Measurements from ENCODE around the gene SPAG6. TPM values are rescaled to one million over a fixed set of nuclear protein-coding genes. Genes with fewer than 3 reads are reported as not detected.
"Not testable (repeated sequence)": the region's sequence is repeated elsewhere in the genome, so short reads cannot be mapped to it uniquely, and the experiment has no call there.

The SPAG6 gene
- total and polyA plus RNA-seq, 2 of the 4 experiments (the other 2 are of a cell fraction), result not detected

GRCh38 chr10:22309180-22310000 lies 35.9 kb upstream of the SPAG6 start (continued):
- TF ChIP-seq ELK1 (IDR thresholded peaks at IDR 0.05; ENCODE audit: borderline replicate concordance, low read depth, low read length), result no peak

- H3K23ac ChIP-seq (ENCODE audit: low read depth, low read length); H3K14ac ChIP-seq (replicated peaks; ENCODE audit: low read depth, low read length); H3K18ac ChIP-seq (ENCODE audit: low read depth, low read length); H2AK5ac ChIP-seq (ENCODE audit: low read depth, low read length); H2BK5ac ChIP-seq (ENCODE audit: low read depth, low read length, poor library complexity, severe bottlenecking); H3K79me1 ChIP-seq (ENCODE audit: low read depth in 1 of 2, low read length in 2 of 2); H3K9me1 ChIP-seq (ENCODE audit: insufficient read depth, low read length); H4K5ac ChIP-seq (ENCODE audit: low read depth, low read length); H2AK9ac ChIP-seq (replicated peaks; ENCODE audit: low read depth, low read length, poor library complexity); H3K56ac ChIP-seq (ENCODE audit: extremely low read depth, insufficient read depth, low read length); H3K27ac ChIP-seq (ENCODE audit: insufficient read depth, low read length); H3K36me3 ChIP-seq (ENCODE audit: control insufficient read depth, insufficient read depth, low read length); CTCF ChIA-PET; intact Hi-C loops (cut with micrococcal nuclease); H4K20me1 ChIP-seq (ENCODE audit: insufficient read depth, low read length); H4K91ac ChIP-seq (ENCODE audit: insufficient read depth, low read depth, low read length); DNase-seq; H2BK20ac ChIP-seq (ENCODE audit: low read depth, low read length); ATAC-seq (ENCODE audit: low read depth); BruUV-seq (replicated peaks); H4K8ac ChIP-seq (ENCODE audit: low read depth in 2 of 2, low read length in 2 of 2); H3K9ac ChIP-seq (ENCODE audit: low read depth, low read length); H2BK15ac ChIP-seq (ENCODE audit: low read depth, low read length); H3K4ac ChIP-seq (ENCODE audit: low read depth, low read length); H3K4me3 ChIP-seq (ENCODE audit: insufficient read depth, low read depth, low read length); dilution Hi-C loops (cut with HindIII; ENCODE audit: low sequenced_read_pairs, unreplicated experiment); H3K9me3 ChIP-seq (ENCODE audit: control insufficient read depth, insufficient read depth, low read length); H3K4me2 ChIP-seq (ENCODE audit: low read depth, low read length); H2BK120ac ChIP-seq (ENCODE audit: low read depth, low read length); H3K4me1 ChIP-seq (ENCODE audit: control insufficient read depth, insufficient read depth, low read length); H2AFZ ChIP-seq (replicated peaks; ENCODE audit: low read length, poor library complexity); H3K27me3 ChIP-seq (ENCODE audit: control insufficient read depth, insufficient read depth, low read length): not testable (repeated sequence)
- 100% methylated on average over 2 of the region's 10 CpGs; no CpG with 5 or more reads in 1 of the 2 experiments for WGBS, 2 experiments (ENCODE audit: extremely low coverage in 2 of 2, insufficient read length in 1 of 2)
- in situ Hi-C loops (cut with MboI; ENCODE audit: low sequenced_read_pairs), result loop anchor here (10.0 to 25.0 kb wide), 3 partner anchors 305 to 798 kb away; partner anchors contain the start of gene DNAJC1
- POLR2A ChIA-PET (ENCODE audit: unreplicated experiment), result interaction anchor here (0.6 kb wide), 1 partner anchor 126 kb away, joined by 7 read pairs; no protein-coding TSS in a partner anchor
Measured at GRCh38 chr10:22310012-22310411, 35.3 kb upstream of the SPAG6 start.
